HG03108 (cell line): ENCODE results near the gene RPL7A.
A peak's percentile ranks its signal among the peaks of the same experiment; 100 is the strongest.
"Not testable (repeated sequence)": the region's sequence is repeated elsewhere in the genome, so short reads cannot be mapped to it uniquely, and the experiment has no call there.

Experiments
- ATAC-seq: cut with Tn5 transposase; IDR thresholded peaks from one replicate; pipeline ENCODE4 v1.9.1; 2021; ENCODE audit warnings: moderate library complexity; ENCODE audit not compliant: unreplicated experiment

RPL7A gene

GRCh38 chr9:133366435-133366834 is 18.4 kb downstream of the RPL7A start:
- no peak for ATAC-seq

DNA sequence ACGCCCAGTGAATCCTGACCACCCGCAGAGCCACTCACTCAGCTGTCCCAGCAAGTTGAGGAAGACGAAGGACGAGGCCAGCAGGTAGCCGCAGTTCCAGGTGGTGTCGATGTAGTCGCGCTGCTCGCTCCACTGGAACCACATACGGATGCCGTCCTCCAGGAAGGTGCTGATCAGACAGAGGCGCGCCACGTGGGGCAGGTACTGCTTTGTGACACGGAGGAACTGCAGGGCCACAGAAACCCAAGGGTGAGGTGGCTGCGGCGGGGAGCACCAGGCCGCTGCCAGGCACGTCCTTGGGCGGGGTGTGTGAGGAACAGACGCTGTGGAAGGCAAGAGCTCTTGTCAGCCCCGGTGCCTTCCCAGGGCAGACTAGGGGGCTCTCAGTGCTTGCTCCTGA is 19.2 kb downstream of the RPL7A start:
- ATAC-seq, result no peak

- no peak for ATAC-seq
Measured at GRCh38 chr9:133367778-133368177, 19.8 kb downstream of the RPL7A start.

GRCh38 chr9:133368249-133368881 is 20.3 kb downstream of the RPL7A start:
- no peak for ATAC-seq

DNA sequence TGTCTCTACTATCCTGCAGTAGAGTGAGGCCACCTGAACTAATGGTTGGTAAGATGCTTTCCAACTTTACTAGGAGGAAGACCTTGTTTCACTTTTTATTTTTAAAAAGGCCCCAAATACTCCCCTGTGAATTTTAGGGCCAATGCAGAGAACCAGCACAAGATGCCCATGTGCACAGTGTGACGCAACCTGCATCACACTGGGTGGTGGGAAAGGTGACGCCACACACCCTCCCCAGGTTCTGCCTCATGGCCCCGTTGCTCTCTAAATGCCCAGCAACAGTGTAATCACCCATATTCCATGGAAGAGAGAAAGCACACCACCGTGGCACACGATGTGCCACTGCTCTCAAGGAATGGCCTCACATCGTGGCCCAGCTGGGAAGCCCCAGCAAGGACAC is 21.4 kb downstream of the RPL7A start:
- no peak for ATAC-seq

GRCh38 chr9:133369933-133370332 is 21.9 kb downstream of the RPL7A start:
- ATAC-seq, result no peak

DNA sequence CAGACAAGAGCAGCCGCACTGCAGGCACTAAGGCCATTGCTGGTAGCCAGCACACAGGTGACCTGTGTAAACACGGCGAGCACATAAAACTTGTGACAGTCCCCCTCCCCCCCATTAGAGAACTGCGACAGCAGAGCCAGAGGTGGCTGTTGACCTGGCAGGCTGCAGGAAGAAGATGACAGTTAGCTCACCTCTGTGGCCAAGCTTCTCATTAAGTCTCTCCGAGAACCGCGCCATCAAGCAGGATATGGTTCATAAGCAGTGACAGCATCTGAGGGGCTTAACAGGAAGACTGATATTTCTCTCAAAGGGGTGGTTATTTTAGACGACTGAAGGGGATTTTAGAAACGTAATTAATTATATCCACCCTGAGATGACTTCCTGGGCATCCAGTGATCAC is 22.7 kb downstream of the RPL7A start:
- ATAC-seq, result no peak

DNA sequence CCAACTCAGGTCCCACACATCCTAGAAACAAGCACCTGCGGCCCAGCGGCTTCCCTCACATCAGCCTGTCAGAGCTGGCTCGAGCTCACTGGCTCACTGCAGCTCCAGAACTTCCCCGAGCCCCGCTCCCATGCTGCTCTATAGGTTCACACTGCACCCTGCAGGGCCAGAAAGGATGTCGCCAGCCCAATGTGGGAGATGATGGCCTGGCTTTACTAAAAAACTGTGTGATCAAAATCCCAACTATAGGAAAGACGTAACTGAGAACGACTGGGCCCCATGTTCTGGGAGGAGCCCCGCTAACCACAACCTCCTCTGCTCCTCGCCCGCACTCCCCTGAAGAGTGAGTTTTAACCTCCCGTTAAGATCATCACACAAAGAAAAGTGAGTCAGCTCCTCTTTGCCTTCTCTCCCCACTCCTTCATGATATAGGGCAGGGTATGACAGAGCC is 23.3 kb downstream of the RPL7A start:
- no peak for ATAC-seq

DNA sequence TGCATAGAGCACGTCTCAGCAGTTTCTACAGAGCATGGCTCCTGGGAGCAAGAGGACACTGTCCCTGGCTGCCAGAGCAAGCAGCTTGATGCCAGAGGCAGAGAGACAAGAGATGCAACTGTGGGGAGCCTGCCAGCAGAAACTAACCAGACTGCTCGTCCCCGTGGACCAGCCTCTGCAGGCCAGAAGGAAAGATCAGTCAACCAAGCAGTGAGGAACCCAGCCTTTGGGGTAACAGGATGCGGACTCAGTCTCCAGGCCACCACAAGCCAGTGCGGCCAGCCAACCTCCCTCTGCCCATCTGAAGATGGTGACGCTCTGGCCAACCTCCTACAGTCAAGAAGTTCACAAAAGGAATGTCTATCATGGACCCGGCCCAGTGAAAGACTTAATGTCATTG is 24.1 kb downstream of the RPL7A start:
- no peak for ATAC-seq

GRCh38 chr9:133374612-133375115 is 26.6 kb downstream of the RPL7A start:
- no peak for ATAC-seq

GRCh38 chr9:133375116-133375723 is 27.2 kb downstream of the RPL7A start:
- no peak for ATAC-seq

- ATAC-seq, result peak; percentile 84
Measured at GRCh38 chr9:133375724-133376654, 28.0 kb downstream of the RPL7A start, which contains the start of the genes STKLD1 and SURF4. Gene STKLD1, plus strand, starts transcription at chr9:133376366. Its CDS starts 108 bp downstream, at chr9:133376474. Gene SURF4, minus strand, starts transcription at chr9:133376060. Its CDS starts 91 bp downstream, at chr9:133375969.

- ATAC-seq, result not testable (repeated sequence)
Measured at GRCh38 chr9:133377280-133377679, 29.3 kb downstream of the RPL7A start.

DNA sequence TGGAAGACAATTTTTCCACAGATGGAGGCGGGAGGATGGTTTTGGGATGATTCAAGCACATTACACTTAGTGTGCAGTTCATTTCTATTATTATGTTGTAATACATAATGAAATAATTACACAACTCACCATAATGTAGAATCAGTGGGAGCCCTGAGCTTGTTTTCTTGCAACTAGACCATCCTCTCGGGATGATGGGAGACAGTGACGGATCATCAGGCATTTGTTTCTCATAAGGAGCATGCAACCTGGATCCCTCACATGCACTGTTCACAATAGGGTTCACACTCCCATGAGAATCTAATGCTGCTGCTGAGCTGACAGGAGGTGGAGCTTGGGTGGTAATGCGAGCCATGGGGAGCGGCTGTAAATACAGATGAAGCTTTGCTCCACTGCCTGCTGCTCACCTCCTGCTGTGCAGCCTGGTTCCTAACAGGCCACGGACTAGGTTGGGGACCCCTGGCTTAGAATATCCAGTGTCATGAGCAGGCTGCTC is 29.8 kb downstream of the RPL7A start:
- no peak for ATAC-seq

DNA sequence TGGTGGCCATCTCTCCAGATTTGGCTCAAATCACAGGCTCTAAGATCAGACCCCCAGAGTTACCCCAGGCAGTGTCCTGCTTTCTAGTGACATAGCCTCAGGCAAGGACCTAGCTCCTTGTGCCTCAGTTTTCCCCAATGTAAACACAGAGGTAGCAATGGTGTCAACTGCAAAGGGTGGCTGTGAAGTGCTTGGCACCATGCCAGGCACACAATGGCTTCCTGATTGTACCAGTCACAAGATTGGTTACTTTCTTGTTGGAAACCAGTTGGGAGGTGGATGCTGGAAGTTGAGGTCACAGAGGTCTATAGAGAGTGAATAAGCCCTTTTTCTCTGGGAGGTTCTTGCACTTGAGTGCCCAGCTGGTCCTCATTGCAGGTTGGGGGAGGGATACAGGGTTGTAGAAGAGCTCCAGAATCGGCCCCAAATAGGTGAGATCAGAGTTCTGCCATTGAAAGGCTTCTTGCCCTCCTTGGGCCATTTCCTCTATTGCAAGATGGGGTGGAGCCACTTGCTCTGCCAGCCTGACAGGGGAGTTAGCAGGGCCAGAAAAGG is 30.5 kb downstream of the RPL7A start:
- no peak for ATAC-seq

- no peak for ATAC-seq
Measured at GRCh38 chr9:133379153-133380086, 31.4 kb downstream of the RPL7A start.

- no peak for ATAC-seq
Measured at GRCh38 chr9:133380734-133381133, 32.7 kb downstream of the RPL7A start.

DNA sequence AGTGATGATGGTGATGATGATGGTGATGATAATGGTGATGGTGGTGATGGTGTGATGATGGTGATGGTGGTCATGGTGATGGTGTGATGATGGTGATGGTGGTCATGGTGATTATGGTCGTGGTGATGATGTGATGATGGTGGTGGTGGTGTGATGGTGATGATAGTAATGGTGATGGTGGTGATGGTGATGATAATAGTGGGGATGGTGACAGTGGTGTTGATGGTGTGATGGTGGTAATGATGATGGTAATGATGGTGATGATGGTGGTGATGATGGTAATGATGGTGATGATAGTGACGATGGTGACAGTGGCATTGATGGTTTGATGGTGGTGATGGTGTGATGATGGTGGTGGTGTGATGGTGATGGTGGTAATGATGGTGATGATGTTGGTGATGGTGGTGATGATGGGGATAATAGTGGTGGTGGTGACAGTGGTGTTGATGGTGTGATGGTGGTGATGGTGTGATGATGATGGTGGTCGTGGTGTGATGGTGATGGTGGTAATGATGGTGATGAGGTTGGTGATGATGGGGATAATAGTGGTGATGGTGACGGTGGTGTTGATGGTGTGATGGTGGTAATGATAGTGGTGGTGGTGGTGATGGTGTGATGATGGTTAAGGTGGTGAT is 34.6 kb downstream of the RPL7A start:
- no peak for ATAC-seq

GRCh38 chr9:133383438-133383837 is 35.4 kb downstream of the RPL7A start:
- no peak for ATAC-seq
